Stimulated activated CD4-positive, alpha-beta T cell treated with anti-CD3 and anti-CD28 coated beads, Interleukin-2, amount 100 ng/mL, for 4 hours (primary cell): Measurements from ENCODE around the gene RUVBL2.
"Not testable (repeated sequence)": the region's sequence is repeated elsewhere in the genome, so short reads cannot be mapped to it uniquely, and the experiment has no call there.

Source experiments
- DNase-seq: peaks from one replicate; pipeline ENCODE4 v3.0.0-alpha.2; 2020; ENCODE audit warnings: low read depth

RUVBL2 gene

GRCh38 chr19:49018388-49019241, 24.9 kb downstream of the RUVBL2 start:
- DNase-seq = not testable (repeated sequence)

GRCh38 chr19:49019242-49019932, 25.7 kb downstream of the RUVBL2 start:
- DNase-seq = peak; percentile 52

DNA sequence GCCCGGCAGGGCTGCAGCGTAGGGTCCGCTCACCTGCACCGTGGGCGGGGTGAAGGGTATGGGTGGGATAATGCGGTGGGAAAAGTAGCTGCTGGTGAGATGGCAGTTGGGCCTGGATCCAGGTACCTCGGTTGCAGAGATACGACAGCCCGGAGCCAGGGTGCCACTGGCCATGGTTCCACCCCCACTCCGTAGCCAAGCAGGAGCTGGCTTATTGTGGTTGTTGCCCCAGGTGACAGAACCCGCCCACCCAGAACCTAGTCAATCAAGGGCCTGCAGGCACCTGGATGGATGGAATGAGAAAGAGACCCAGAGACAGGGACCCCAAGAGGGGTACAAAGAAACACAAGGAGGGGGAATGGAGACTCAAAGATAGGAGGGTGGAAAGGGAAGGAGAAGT, 26.7 kb downstream of the RUVBL2 start:
- DNase-seq = no peak

GRCh38 chr19:49020931-49021895, 27.5 kb downstream of the RUVBL2 start:
- no peak for DNase-seq

GRCh38 chr19:49022116-49022515, 28.4 kb downstream of the RUVBL2 start:
- DNase-seq = no peak

DNA sequence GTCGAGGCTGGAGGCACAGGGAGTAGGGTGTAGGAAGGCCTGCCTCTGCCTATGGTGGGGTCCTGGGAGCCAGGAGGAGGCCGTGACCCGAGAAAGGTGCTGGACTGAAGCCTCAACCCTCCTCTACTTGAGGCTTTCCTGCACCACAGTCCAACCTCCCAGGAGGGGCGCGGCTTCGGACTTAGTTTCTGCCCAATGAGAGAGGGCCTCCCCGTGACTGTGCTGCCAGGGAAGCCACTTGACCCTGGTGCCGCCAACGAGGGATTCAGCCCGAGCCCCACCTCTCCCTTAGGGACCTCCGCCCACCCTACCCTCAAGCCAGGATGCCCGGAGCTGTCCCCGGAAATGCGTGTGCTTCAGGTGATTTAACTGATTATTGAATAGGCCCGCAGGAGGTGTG, 30.5 kb downstream of the RUVBL2 start, which contains the start of gene CGB3:
TSS of gene CGB3 (minus strand) at position 101 of the 400 bp plus-strand sequence. CDS start 362 bp downstream, outside the sequence.
- DNase-seq = not testable (repeated sequence)

DNA sequence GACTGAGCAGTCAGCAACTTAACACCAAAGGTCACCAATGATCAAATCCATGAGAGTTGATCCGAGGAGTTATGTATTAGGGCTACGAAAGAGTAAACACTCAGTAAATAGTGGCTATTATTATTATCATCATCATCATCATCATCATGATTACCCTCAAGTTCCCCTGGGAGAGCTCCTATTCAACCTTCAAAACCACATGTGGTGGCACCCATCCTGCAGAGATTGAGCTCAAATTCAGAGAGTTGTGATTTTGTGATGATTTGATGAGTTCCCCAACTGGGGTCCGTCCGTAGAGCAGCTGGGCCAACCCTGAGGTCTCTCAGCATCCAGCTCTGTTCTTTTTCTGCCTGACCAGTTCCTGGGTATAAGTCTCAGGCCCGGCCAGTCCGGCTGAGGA, 31.4 kb downstream of the RUVBL2 start:
- not testable (repeated sequence) for DNase-seq

DNA sequence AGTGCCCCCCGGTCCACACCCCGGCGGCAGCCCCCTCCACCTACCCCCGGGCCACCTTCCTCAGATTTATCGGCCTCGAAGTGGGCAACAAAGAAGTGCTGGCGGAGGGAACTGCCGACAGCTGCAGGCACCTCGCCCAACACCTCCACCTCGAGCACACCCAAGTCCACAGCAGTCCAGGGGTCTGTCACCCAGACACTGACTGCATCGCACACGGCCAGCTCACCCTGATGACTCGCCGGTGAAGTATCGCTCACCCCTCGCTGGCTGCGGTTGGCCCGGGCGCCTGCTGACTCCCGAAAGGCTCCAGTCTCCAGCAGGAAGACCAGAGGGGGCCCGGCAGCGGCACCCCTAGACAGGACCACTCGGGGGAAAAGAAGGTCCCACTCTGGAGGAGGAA, 31.9 kb downstream of the RUVBL2 start:
- DNase-seq = not testable (repeated sequence)

DNA sequence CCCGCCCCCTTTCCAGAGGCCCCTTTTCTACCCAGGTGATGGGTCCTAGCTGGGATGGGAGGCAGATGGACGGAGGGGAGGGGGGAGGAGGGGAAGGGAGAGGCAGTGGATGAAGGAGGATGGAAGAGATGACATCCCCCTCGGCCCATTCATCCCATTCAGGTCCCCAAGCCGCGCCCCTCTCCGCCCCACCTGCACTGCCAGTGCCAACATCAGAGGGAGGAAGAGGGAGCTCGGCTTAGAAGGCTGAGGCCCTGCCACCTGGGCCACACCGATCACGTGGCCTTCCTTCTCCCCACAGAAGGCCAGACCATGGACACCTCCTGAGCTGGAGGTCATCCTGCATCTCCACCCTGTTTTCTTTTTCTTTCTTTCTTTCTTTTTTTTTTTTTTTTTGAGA, 35.0 kb downstream of the RUVBL2 start:
- DNase-seq = not testable (repeated sequence)

DNA sequence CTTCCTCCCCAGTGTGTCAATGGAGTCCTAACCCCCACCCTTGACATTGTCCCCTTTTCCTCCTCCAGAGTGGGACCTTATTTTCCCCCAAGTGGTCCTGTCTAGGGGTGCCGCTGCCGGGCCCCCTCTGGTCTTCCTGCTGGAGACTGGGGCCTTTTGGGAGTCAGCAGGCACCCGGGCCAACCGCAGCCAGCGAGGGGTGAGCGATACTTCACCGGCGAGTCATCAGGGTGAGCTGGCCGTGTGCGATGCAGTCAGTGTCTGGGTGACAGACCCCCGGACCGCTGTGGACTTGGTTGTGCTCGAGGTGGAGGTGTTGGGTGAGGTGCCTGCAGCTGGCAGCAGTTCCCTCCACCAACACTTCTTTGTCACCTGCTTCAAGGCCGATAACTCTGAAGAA, 36.1 kb downstream of the RUVBL2 start:
- DNase-seq = not testable (repeated sequence)

GRCh38 chr19:49030323-49030722, 36.6 kb downstream of the RUVBL2 start:
- not testable (repeated sequence) for DNase-seq

DNA sequence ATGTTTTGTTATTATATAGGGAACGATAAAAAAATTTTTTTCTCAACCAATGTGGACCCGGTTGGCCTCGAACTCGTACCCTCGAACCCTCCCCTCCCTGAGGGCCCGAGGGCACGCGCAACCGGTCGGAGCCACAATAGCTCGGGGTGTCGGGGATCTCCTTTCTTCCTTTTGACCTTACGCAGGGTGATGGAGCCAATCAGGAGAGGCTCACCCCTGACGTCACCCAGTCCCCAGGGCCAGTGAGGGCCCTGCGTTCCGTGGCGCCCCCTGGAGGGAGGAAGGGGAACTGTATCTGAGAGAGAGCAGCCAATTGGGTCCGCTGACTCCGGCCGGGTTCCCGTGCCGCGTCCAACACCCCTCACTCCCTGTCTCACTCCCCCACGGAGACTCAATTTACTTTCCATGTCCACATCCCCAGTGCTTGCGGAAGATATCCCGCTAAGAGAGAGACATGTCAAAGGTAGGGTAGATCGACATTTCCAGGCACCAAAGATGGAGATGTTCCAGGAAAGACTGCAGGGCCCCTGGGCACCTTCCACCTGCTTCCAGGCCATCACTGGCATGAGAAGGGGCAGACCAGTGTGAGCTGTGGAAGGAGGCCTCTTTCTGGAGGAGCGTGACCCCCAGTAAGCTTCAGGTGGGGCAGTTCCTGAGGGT, 38.1 kb downstream of the RUVBL2 start, which contains the start of gene CGB2:
TSS of gene CGB2 (plus strand) at position 249 of the 660 bp plus-strand sequence. CDS start at position 455, 206 bp downstream.
- DNase-seq = not testable (repeated sequence)

DNA sequence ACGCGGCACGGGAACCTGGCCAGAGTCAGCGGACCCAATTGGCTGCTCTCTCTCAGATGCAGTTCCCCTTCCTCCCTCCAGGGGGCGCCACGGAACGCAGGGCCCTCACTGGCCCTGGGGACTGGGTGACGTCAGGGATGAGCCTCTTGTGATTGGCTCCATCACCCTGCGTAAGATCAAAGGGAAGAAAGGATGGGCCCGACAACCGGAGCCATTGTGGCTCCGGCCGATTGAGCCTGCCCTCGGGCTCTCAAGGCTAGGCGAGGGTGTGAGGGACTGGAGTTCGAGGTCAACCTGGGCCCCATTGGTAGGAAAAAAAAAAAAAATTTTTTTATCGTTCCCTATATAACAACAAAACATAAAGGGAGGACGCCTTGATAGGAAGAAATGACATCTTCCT, 43.1 kb downstream of the RUVBL2 start, which contains the start of gene CGB1:
TSS of gene CGB1 (minus strand) at position 81 of the 400 bp plus-strand sequence. CDS start 184 bp downstream, outside the sequence.
- not testable (repeated sequence) for DNase-seq

DNA sequence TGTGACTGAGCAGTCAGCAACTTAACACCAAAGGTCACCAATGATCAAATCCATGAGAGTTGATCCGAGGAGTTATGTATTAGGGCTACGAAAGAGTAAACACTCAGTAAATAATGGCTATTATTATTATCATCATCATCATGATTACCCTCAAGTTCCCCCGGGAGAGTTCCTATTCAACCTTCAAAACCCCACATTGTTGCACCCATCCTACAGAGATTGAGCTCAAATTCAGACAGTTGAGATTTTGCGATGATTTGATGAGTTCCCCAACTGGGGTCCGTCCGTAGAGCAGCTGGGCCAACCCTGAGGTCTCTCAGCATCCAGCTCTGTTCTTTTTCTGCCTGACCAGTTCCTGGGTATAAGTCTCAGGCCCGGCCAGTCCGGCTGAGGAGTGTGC, 44.4 kb downstream of the RUVBL2 start:
- not testable (repeated sequence) for DNase-seq

- not testable (repeated sequence) for DNase-seq
Measured at GRCh38 chr19:49038557-49039276, 45.0 kb downstream of the RUVBL2 start.

DNA sequence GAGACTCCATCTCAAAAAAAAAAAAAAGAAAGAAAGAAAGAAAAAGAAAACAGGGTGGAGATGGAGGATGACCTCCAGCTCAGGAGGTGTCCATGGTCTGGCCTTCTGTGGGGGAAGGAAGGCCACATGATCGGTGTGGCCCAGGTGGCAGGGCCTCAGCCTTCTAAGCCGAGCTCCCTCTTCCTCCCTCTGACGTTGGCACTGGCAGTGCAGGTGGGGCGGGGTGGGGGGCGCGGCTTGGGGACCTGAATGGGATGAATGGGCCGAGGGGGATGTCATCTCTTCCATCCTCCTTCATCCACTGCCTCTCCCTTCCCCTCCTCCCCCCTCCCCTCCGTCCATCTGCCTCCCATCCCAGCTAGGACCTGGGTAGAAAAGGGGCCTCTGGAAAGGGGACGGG, 46.0 kb downstream of the RUVBL2 start:
- DNase-seq = not testable (repeated sequence)

GRCh38 chr19:49042177-49042576, 48.5 kb downstream of the RUVBL2 start:
- no peak for DNase-seq

DNA sequence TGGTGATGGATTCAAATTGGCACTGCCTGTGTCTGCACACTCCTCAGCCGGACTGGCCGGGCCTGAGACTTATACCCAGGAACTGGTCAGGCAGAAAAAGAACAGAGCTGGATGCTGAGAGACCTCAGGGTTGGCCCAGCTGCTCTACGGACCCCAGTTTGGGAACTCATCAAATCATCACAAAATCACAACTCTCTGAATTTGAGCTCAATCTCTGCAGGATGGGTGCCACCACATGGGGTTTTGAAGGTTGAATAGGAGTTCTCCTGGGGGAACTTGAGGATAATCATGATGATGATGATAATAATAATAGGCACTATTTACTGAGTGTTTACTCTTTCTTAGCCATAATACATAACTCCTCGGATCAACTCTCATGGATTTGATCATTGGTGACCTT, 49.0 kb downstream of the RUVBL2 start:
- DNase-seq = not testable (repeated sequence)

DNA sequence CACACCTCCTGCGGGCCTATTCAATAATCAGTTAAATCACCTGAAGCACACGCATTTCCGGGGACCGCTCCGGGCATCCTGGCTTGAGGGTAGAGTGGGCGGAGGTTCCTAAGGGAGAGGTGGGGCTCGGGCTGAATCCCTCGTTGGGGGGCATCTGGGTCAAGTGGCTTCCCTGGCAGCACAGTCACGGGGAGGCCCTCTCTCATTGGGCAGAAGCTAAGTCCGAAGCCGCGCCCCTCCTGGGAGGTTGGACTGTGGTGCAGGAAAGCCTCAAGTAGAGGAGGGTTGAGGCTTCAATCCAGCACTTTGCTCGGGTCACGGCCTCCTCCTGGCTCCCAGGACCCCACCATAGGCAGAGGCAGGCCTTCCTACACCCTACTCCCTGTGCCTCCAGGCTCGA, 49.9 kb downstream of the RUVBL2 start, which contains the start of gene CGB5:
TSS of gene CGB5 (plus strand) at position 301 of the 400 bp plus-strand sequence. CDS start 362 bp downstream, outside the sequence.
- DNase-seq = not testable (repeated sequence)

DNA sequence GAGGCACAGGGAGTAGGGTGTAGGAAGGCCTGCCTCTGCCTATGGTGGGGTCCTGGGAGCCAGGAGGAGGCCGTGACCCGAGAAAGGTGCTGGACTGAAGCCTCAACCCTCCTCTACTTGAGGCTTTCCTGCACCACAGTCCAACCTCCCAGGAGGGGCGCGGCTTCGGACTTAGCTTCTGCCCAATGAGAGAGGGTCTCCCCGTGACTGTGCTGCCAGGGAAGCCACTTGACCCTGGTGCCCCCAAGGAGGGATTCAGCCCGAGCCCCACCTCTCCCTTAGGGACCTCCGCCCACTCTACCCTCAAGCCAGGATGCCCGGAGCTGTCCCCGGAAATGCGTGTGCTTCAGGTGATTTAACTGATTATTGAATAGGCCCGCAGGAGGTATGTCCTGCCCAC, 55.3 kb downstream of the RUVBL2 start, which contains the start of gene CGB8:
TSS of gene CGB8 (minus strand) at position 101 of the 400 bp plus-strand sequence. CDS start 372 bp downstream, outside the sequence.
- not testable (repeated sequence) for DNase-seq
